Measurements from ENCODE around the gene JUNB.
A peak's percentile ranks its signal among the peaks of the same experiment; 100 is the strongest.
"Not testable (repeated sequence)": the region's sequence is repeated elsewhere in the genome, so short reads cannot be mapped to it uniquely, and the experiment has no call there.

JUNB gene

GRCh38 chr19:12804051-12804450, 12.8 kb downstream of the JUNB start:
- DNase-seq (ENCODE audit: low spot score): no peak

GRCh38 chr19:12806242-12807081, 15.2 kb downstream of the JUNB start, which contains the start of gene RNASEH2A:
Gene RNASEH2A, plus strand, starts transcription at chr19:12806584. Its CDS starts 90 bp downstream, at chr19:12806674.
- peak; percentile 96 for DNase-seq (ENCODE audit: low spot score)

GRCh38 chr19:12815088-12815487, 23.8 kb downstream of the JUNB start:
- DNase-seq (ENCODE audit: low spot score): no peak

GRCh38 chr19:12817188-12817587, 25.9 kb downstream of the JUNB start:
- DNase-seq (ENCODE audit: low spot score): not testable (repeated sequence)

- DNase-seq (ENCODE audit: low spot score): not testable (repeated sequence)
These were observed 26.5 kb downstream of the JUNB start for GRCh38 chr19:12817810-12818209.

- no peak for DNase-seq (ENCODE audit: low spot score)
These were observed 30.5 kb downstream of the JUNB start for GRCh38 chr19:12821761-12822160.

- peak; percentile 82 for DNase-seq (ENCODE audit: low spot score)
These were observed 34.2 kb downstream of the JUNB start for GRCh38 chr19:12825254-12826131.

- peak; percentile 71 for DNase-seq (ENCODE audit: low spot score)
These were observed 37.2 kb downstream of the JUNB start for GRCh38 chr19:12828494-12828893.

GRCh38 chr19:12833418-12833737, 42.1 kb downstream of the JUNB start:
- DNase-seq (ENCODE audit: low spot score): no peak

- no peak for DNase-seq (ENCODE audit: low spot score)
These were observed 42.7 kb downstream of the JUNB start for GRCh38 chr19:12833738-12834565.

GRCh38 chr19:12834566-12834943, 43.3 kb downstream of the JUNB start, which contains the start of gene RTBDN:
Gene RTBDN, minus strand, starts transcription at chr19:12834579. Its CDS starts 4,600 bp downstream, at chr19:12829979.
- no peak for DNase-seq (ENCODE audit: low spot score)

GRCh38 chr19:12834976-12835757, 43.9 kb downstream of the JUNB start:
- DNase-seq (ENCODE audit: low spot score): peak; percentile 70

- DNase-seq (ENCODE audit: low spot score): no peak
These were observed 45.2 kb downstream of the JUNB start for GRCh38 chr19:12836529-12836863.

GRCh38 chr19:12837225-12837624, 45.9 kb downstream of the JUNB start:
- no peak for DNase-seq (ENCODE audit: low spot score)

GRCh38 chr19:12838182-12838885, 47.0 kb downstream of the JUNB start, which contains the start of gene MAST1:
Gene MAST1, plus strand, starts transcription at chr19:12838515. Its CDS starts 58 bp downstream, at chr19:12838573.
- DNase-seq (ENCODE audit: low spot score): peak; percentile 91

GRCh38 chr19:12838886-12839756, 47.8 kb downstream of the JUNB start:
- peak; percentile 63 for DNase-seq (ENCODE audit: low spot score)

- DNase-seq (ENCODE audit: low spot score): no peak
These were observed 49.1 kb downstream of the JUNB start for GRCh38 chr19:12840091-12841079.

GRCh38 chr19:12841094-12841493, 49.8 kb downstream of the JUNB start:
- DNase-seq (ENCODE audit: low spot score): no peak

Measured in HuH-7.5 (cell line).